ENCODE data around the gene ASTN2. TPM values are rescaled to one million over a fixed set of nuclear protein-coding genes. Genes with fewer than 3 reads are reported as not detected.

ASTN2 gene
- total RNA-seq, 4 donors from 2014 or later: 3.3 to 10.2 (median 6.3) TPM

DNA sequence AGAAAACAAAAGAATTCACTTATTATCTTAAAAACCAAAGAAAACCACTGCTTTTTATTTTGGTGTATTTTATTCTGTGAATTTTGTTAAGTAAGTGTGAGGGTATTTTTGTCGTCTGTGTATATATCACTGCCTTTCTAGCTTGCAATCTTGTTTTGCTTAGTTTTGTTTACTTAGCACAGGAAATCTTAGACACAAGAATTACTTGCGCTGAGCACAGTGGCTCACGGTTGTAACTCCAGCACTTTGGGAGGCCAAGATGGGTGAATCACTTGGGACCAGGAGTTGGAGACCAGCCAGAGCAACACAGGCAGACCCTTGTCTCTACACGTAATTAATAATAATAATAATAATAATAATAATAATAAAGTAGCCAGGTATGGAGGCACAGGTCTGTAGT is 1030.9 kb downstream of the ASTN2 start:
- Histone ChIP-seq H3K27ac (no peak overlapping the region), H3K36me3 (no peaks in the 10 kb centered on the region), H3K9me3 (no peaks in the 10 kb centered on the region), H3K27me3 (no peaks in the 10 kb centered on the region), H3K4me3 (no peak overlapping the region), H3K4me1 (no peaks in the 10 kb centered on the region)
- no peak for TF ChIP-seq POLR2A (IDR thresholded peaks at IDR 0.05)
- TF ChIP-seq, protein P1, sequence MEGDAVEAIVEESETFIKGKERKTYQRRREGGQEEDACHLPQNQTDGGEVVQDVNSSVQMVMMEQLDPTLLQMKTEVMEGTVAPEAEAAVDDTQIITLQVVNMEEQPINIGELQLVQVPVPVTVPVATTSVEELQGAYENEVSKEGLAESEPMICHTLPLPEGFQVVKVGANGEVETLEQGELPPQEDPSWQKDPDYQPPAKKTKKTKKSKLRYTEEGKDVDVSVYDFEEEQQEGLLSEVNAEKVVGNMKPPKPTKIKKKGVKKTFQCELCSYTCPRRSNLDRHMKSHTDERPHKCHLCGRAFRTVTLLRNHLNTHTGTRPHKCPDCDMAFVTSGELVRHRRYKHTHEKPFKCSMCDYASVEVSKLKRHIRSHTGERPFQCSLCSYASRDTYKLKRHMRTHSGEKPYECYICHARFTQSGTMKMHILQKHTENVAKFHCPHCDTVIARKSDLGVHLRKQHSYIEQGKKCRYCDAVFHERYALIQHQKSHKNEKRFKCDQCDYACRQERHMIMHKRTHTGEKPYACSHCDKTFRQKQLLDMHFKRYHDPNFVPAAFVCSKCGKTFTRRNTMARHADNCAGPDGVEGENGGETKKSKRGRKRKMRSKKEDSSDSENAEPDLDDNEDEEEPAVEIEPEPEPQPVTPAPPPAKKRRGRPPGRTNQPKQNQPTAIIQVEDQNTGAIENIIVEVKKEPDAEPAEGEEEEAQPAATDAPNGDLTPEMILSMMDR (IDR thresholded peaks at IDR 0.05): no peak
- DNase-seq: no peak

DNA sequence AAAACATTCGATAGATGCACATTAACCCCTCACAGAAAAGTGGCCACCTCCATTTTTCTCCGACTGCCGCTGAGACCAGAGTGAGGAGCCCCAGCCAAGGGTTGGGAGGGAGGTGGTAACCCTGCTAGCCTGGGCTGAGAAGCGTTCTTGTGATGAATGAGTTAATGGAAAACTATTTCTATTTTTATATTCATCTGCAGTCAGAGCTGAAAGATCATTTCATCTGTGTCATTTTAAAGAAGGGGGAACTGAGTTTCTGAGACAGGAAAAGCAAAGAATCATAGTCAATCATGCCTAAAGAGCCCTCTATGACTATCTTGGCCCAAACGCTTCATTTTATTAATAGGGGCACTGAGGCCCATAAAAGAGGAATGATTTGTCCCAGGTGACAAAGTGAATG is 1031.7 kb downstream of the ASTN2 start:
- Histone ChIP-seq H3K4me1 (no peaks in the 10 kb centered on the region), H3K36me3 (no peaks in the 10 kb centered on the region), H3K27ac (no peak overlapping the region), H3K9me3 (no peaks in the 10 kb centered on the region), H3K27me3 (no peaks in the 10 kb centered on the region), H3K4me3 (no peak overlapping the region)
- TF ChIP-seq, protein P1 (IDR thresholded peaks at IDR 0.05): no peak
- no peak for TF ChIP-seq POLR2A (IDR thresholded peaks at IDR 0.05)
- DNase-seq: no peak

GRCh38 chr9:116382053-116382452 is 1032.8 kb downstream of the ASTN2 start:
- Histone ChIP-seq H3K4me1 (no peaks in the 10 kb centered on the region), H3K27ac (no peak overlapping the region), H3K27me3 (no peaks in the 10 kb centered on the region), H3K9me3 (no peaks in the 10 kb centered on the region), H3K4me3 (no peak overlapping the region), H3K36me3 (no peaks in the 10 kb centered on the region)
- DNase-seq: no peak
- TF ChIP-seq POLR2A (IDR thresholded peaks at IDR 0.05): no peak
- TF ChIP-seq, protein P1 (IDR thresholded peaks at IDR 0.05): no peak

DNA sequence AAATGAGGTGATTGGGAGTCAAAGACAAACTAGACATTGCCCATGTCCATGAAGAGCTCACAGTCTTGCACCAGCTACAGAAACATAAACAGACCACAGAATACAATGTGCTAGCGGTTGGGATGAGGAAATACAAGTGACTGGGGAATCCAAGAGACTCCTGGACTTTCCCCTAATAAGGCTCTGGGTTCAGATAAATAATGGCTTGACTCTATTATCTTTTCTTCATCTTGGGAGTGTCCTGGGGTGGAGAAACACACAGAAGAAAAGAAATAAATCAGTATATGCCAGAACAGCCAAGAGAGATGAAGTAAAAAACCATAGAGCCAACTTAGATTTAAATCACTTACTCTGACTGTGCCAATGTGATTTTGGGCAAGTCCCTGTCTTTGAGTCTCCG is 1033.5 kb downstream of the ASTN2 start:
- H3K27me3 ChIP-seq: no peaks in the 10 kb centered on the region
- H3K27ac ChIP-seq: no peak overlapping the region
- DNase-seq: no peak
- H3K4me3 ChIP-seq: no peak overlapping the region
- H3K9me3 ChIP-seq: no peaks in the 10 kb centered on the region
- TF ChIP-seq, protein P1 (IDR thresholded peaks at IDR 0.05): no peak
- TF ChIP-seq POLR2A (IDR thresholded peaks at IDR 0.05): no peak
- no peaks in the 10 kb centered on the region for H3K4me1 ChIP-seq
- no peaks in the 10 kb centered on the region for H3K36me3 ChIP-seq

GRCh38 chr9:116380496-116380995 is 1034.3 kb downstream of the ASTN2 start:
- H3K27ac ChIP-seq: no peak overlapping the region
- no peak for TF ChIP-seq POLR2A (IDR thresholded peaks at IDR 0.05)
- TF ChIP-seq, protein P1 (IDR thresholded peaks at IDR 0.05): no peak
- no peaks in the 10 kb centered on the region for H3K4me1 ChIP-seq
- H3K4me3 ChIP-seq: no peak overlapping the region
- no peak for DNase-seq
- no peaks in the 10 kb centered on the region for H3K27me3 ChIP-seq
- no peaks in the 10 kb centered on the region for H3K36me3 ChIP-seq
- H3K9me3 ChIP-seq: no peaks in the 10 kb centered on the region

GRCh38 chr9:116379821-116380220 is 1035.0 kb downstream of the ASTN2 start:
- no peak for TF ChIP-seq POLR2A (IDR thresholded peaks at IDR 0.05)
- TF ChIP-seq, protein P1 (IDR thresholded peaks at IDR 0.05): no peak
- no peak overlapping the region for H3K27ac ChIP-seq
- no peak overlapping the region for H3K4me3 ChIP-seq
- no peak for DNase-seq
- no peaks in the 10 kb centered on the region for H3K27me3 ChIP-seq
- no peaks in the 10 kb centered on the region for H3K36me3 ChIP-seq
- H3K9me3 ChIP-seq: no peaks in the 10 kb centered on the region
- no peaks in the 10 kb centered on the region for H3K4me1 ChIP-seq

All from Peyer's patch (tissue), 4 donors.